GM12801 (cell line): Measurements from ENCODE around the gene SURF2.

Experiments used
- CTCF ChIP-seq: IDR thresholded peaks from one replicate; pipeline ENCODE4 v1.5.1; 2011; ENCODE audit warnings: control low read depth; ENCODE audit not compliant: insufficient read length; ENCODE audit errors: extremely low read depth

SURF2 gene

DNA sequence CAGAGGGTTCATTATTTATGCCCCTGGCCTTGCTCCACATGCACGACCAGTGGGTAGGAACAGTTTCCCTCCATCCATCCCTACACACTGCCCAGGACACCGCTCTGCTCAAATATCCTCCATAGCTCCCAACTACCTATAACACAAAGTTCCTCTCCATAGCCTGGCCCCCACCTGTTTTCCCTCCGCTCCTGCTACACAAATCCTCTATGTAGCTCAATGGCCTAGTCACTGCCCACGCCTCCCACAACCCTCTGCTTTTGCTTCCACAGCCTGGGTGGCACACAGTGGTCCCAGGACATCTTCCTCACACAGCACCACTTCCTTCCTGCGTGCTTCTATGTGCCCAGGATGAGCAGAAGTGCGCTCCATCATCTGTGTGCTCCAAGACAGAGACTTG is 41.0 kb downstream of the SURF2 start:
- no peak for TF ChIP-seq CTCF

- TF ChIP-seq CTCF: no peak
Observed at GRCh38 chr9:133397895-133398294, 41.5 kb downstream of the SURF2 start.

DNA sequence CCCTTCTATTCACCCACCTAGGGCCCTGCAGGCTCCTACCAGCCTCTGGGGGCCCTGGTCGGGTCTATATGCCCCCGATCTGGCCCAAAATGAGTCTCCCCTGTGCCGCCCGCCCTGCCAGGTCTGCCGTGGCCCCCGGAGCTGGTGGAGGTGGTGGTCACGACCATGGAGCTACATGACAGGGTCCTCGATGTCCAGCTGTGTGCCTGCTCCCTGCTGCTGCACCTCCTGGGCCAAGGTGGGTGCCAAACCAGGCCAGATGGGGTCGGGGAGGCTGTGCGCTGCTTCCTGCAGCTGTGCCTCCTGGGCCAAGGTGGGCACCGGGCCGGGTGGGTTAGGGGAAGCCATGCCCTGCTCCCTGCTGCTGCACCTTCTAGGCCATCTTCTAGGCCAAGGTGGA is 43.9 kb downstream of the SURF2 start:
- no peak for TF ChIP-seq CTCF

- no peak for TF ChIP-seq CTCF
Observed at GRCh38 chr9:133401588-133401987, 45.2 kb downstream of the SURF2 start.

DNA sequence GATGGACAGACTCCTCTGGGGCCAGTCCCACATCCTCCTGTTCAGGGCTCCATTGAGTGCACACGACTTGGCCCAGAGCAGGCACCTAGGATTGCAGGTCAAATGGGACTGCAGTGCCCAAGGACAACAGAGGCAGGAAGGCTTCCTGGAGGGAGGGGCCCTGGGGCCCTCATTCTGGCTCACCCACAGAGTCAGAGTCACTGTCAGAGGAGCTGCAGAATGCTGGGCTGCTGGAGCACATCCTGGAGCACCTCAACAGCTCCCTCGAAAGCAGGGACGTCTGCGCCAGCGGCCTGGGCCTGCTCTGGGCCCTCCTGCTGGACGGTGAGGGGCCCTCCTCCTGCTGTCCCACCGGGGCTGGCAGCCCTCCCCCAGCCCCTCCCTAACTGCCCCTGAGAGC is 46.3 kb downstream of the SURF2 start:
- no peak for TF ChIP-seq CTCF

DNA sequence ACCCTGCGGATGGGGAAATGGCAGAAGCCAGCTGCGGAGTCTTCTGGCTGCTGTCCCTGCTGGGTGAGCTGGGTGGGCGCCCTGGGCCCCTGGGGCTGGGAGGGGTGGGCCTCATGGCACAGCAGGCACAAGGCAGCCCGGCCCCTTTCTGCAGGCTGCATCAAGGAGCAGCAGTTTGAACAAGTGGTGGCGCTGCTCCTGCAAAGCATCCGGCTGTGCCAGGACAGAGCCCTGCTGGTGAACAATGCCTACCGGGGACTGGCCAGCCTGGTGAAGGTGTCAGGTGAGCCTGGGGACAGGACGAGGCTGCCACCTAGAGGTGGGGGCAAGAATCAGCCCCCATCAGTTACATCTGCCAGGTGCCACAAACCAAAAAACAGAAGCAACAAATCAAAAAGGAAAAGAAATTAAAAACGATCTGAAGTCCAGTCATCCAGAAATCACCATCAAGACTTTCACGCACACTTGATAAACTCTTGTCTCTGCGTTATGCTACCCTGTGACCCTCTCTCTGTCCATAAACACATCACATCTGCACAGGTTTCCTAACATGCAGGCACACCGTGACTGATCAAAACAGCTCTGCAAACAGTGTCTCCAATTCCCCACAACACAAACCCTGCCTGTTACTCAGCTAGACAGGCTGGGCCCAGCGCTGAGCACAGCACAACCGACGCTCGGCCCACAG is 47.6 kb downstream of the SURF2 start:
- TF ChIP-seq CTCF: no peak

- no peak for TF ChIP-seq CTCF
Observed at GRCh38 chr9:133404454-133405002, 48.2 kb downstream of the SURF2 start.
